Measurements from ENCODE around the gene DPYD.
A peak's percentile ranks its signal among the peaks of the same experiment; 100 is the strongest.

The DPYD gene

DNA sequence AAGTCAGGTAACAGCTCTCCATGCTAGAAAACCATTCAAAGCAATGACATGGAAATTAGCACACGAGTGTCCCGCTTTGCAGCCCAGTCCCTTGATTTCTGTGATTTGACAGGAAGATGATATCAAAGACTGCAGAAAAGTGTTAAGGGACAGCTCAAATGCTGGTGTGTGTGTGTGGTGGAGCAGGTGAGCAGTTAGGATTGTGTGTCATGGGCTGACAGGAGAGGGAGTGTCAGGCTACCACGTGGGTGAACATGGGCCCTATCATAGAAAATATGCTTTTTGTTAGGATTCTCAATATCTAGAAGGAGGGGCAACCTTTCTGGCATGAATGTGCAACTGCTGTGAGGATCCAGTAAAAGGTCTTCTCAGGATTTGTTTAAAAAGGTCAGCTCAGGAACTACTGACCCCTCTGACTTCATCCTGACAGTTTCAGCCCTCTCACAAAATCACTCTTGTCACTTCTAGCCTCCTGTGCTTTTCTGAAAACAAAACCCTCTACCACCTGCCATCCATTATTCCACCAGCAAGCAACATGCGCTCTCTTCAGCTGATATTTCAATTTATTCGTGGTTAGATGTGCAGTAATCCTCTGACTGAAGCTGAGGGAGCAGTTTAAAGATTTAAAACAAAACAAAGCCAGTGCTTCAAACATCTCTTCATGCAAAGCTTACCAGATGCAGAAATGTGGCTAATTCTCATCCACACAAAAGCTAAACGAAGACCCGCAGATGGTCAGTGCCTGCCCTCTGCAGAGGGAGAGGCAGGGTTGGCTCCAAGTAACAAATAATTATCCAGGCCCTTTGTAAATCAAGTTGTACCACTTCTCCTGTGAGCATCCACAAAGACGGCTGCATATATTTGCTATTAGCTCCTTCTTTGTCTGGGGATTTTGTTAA is 801.3 kb downstream of the DPYD start:
- H3K4me3 ChIP-seq (ENCODE audit: low read length): no peak overlapping the region
- TF ChIP-seq CTCF (conservative IDR thresholded peaks at IDR 0.05; ENCODE audit: low read depth, low read length): no peak
- no peak for DNase-seq (ENCODE audit: low read depth)

- no peak overlapping the region for H3K4me3 ChIP-seq (ENCODE audit: low read length)
- DNase-seq (ENCODE audit: low read depth): no peak
- no peak for TF ChIP-seq CTCF (conservative IDR thresholded peaks at IDR 0.05; ENCODE audit: low read depth, low read length)
These were observed 806.0 kb downstream of the DPYD start for GRCh38 chr1:97114842-97115241.

DNA sequence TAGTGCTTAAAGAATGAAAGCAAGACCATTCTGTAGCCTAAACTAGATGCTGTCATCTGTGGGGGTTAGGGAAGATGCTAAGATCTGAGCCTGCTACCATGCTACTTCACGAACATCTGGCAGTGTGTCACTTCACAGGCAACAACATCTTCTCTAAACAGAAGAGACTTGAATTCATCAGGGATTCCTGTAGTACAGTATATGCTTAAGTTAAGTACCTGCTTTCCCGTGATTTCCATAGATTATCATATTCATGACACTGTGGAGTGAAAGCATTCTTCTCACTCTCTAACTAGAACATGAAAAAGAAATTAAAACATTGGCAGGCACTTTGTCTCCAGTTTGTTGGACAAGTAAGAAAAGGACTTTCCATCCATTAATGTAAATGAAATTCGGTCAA is 808.4 kb downstream of the DPYD start:
- no peak for DNase-seq (ENCODE audit: low read depth)
- no peak overlapping the region for H3K4me3 ChIP-seq (ENCODE audit: low read length)
- TF ChIP-seq CTCF (conservative IDR thresholded peaks at IDR 0.05; ENCODE audit: low read depth, low read length): no peak

GRCh38 chr1:97108179-97108578 is 812.7 kb downstream of the DPYD start:
- DNase-seq (ENCODE audit: low read depth): no peak
- TF ChIP-seq CTCF (conservative IDR thresholded peaks at IDR 0.05; ENCODE audit: low read depth, low read length): no peak

DNA sequence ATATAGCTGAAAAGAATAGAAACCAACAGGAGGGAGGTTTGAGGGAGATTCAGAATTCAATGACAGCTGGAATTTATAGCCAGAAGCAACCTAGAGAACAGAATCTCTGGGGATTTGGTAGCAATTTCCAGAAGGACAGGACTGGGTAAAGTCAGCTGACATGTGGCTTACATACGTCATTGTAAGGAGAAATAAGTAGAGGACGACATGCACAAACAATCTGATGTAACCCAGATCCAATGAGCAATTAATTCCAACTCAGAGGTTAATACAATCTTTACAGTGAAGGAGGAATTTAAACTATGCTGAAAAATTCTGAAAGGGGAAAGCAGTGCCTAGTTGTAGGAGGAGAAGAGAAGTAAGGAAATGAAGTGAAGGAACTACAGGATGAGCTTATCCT is 815.3 kb downstream of the DPYD start:
- TF ChIP-seq CTCF (conservative IDR thresholded peaks at IDR 0.05; ENCODE audit: low read depth, low read length): no peak
- DNase-seq (ENCODE audit: low read depth): peak; percentile 34
- no peak overlapping the region for H3K4me3 ChIP-seq (ENCODE audit: low read length)

More at GRCh38 chr1:97108179-97108578, 812.7 kb downstream of the DPYD start:
- H3K4me3 ChIP-seq (ENCODE audit: low read length): no peak overlapping the region

DNA sequence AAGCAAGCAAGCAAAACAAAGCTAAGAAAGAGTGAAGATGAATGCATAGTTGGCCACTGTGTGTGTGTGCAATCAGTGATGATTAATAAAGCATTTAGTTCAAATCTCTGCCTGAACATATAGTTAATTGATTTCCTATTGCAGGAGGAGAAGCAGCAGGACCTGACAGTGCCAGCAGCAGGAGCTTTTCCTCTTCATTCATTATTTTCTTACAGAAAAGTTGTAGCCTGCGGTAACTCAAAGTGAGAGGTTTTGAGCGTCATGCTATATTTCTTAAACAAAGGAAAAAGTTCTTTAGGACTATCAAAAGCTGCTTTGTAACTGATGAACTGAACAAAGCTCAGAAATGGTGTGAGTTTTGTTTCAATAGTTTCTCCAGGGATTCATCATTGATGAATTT is 819.3 kb downstream of the DPYD start:
- no peak for TF ChIP-seq CTCF (conservative IDR thresholded peaks at IDR 0.05; ENCODE audit: low read depth, low read length)
- no peak overlapping the region for H3K4me3 ChIP-seq (ENCODE audit: low read length)

GRCh38 chr1:97097404-97097925 is 823.4 kb downstream of the DPYD start:
- no peak for DNase-seq (ENCODE audit: low read depth)
- TF ChIP-seq CTCF (conservative IDR thresholded peaks at IDR 0.05; ENCODE audit: low read depth, low read length): no peak

More for the DNA sequence above, 819.3 kb downstream of the DPYD start:
- no peak for DNase-seq (ENCODE audit: low read depth)

More at GRCh38 chr1:97097404-97097925, 823.4 kb downstream of the DPYD start:
- no peak overlapping the region for H3K4me3 ChIP-seq (ENCODE audit: low read length)

All from retinal pigment epithelial cell (primary cell).